DND-41 (cell line): ENCODE data around the gene MBD3L2.
A peak's percentile ranks its signal among the peaks of the same experiment; 100 is the strongest.

Source experiments
- ATAC-seq: fragments of 200-7000 bp; cut with Tn5 transposase; 3 replicates; pipeline ENCODE4 v1.9.1; 2021; ENCODE audit warnings: low read depth; ENCODE audit not compliant: insufficient read depth
- DNase-seq: peaks from one replicate; pipeline ENCODE4 v3.0.0-alpha.2; 2020
- H2AFZ ChIP-seq: 2 replicates; pipeline ENCODE4 v1.6.0; 2012; ENCODE audit warnings: low read depth, low read length
- H3K27ac ChIP-seq: 2 replicates; pipeline ENCODE4 v1.5.1; 2012; ENCODE audit warnings: low read length, inconsistent platforms
- H3K27me3 ChIP-seq: fragments of 200-600 bp; sonication (generic); 2 replicates; pipeline ENCODE4 v1.6.0; 2012; ENCODE audit warnings: low read length, mild to moderate bottlenecking, inconsistent platforms; ENCODE audit not compliant: insufficient read depth, poor library complexity
- H3K36me3 ChIP-seq: 2 replicates; pipeline ENCODE4 v1.5.1; 2012; ENCODE audit warnings: low read length, inconsistent platforms; ENCODE audit not compliant: insufficient read depth
- H3K4me1 ChIP-seq: 2 replicates; pipeline ENCODE4 v1.5.1; 2012; ENCODE audit warnings: mild to moderate bottlenecking, low read length; ENCODE audit not compliant: insufficient read depth
- H3K4me2 ChIP-seq: 2 replicates; pipeline ENCODE4 v1.6.0; 2012; ENCODE audit warnings: mild to moderate bottlenecking, moderate library complexity, low read length, inconsistent platforms; ENCODE audit not compliant: insufficient read depth
- H3K4me3 ChIP-seq, 2 experiments: fragments of 200-600 bp in 1 of 2; shearing (Covaris generic) in 1 of 2; 2 replicates each; pipeline ENCODE4 v1.5.1; 2012 to 2016; ENCODE audit warnings: inconsistent platforms in 2 of 2, low read length in 2 of 2, mild to moderate bottlenecking in 2 of 2, low read depth in 1 of 2, moderate library complexity in 1 of 2
- H3K79me2 ChIP-seq: 2 replicates; pipeline ENCODE4 v1.6.0; 2012; ENCODE audit warnings: low read length, inconsistent platforms; ENCODE audit not compliant: insufficient read depth
- H3K9ac ChIP-seq: 2 replicates; pipeline ENCODE4 v1.6.0; 2012; ENCODE audit warnings: low read depth, mild to moderate bottlenecking, inconsistent platforms, low read length, moderate library complexity
- H3K9me3 ChIP-seq: 2 replicates; pipeline ENCODE4 v1.5.1; 2012; ENCODE audit warnings: low read length, moderate library complexity, mild to moderate bottlenecking, inconsistent platforms; ENCODE audit not compliant: insufficient read depth, severe bottlenecking
- H4K20me1 ChIP-seq: 2 replicates; pipeline ENCODE4 v1.6.0; 2012; ENCODE audit warnings: low read length; ENCODE audit not compliant: insufficient read depth
- EZH2 ChIP-seq: IDR thresholded peaks from 3 replicates; pipeline ENCODE4 v1.6.1; 2012; ENCODE audit warnings: borderline replicate concordance, low read depth, mild to moderate bottlenecking, moderate library complexity, low read length, inconsistent platforms; ENCODE audit not compliant: severe bottlenecking
- TF ChIP-seq, protein P1 (sequence below): IDR thresholded peaks from 2 replicates; pipeline ENCODE4 v1.5.1; 2012; ENCODE audit warnings: borderline replicate concordance, low read length, moderate library complexity, mild to moderate bottlenecking; ENCODE audit not compliant: poor library complexity, severe bottlenecking; ENCODE audit errors: extremely low read depth

Gene MBD3L2

DNA sequence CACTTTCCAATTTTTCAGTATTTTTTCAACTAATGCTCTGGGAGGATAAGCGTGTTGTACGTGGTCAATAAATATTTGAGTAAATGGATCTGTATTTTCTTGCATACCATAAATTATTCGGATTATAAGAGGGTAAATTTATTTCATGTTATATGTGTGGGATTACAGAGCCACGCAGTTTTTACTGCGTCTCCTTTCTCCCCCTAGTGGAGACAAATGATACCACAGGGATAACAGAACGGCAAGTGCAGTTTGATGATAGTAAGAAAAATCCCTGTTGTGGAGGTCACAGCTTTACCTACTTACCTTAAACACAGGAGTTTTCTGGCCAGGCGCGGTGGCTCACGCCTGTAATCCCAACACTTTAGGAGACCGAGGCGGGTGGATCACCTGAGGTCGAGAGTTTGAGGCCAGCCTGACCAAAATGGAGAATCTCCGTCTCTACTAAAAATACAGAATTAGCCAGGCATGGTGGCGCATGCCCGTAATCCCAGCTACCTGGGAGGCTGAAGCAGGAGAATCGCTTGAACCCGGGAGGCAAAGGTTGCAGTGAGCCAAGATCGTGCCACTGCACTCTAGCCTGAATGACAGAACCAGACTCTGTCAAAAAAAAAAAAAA lies 44.7 kb upstream of the MBD3L2 start:
- Histone ChIP-seq H4K20me1 (no peaks in the 10 kb centered on the region), H3K9me3 (no peaks in the 10 kb centered on the region), H3K4me1 (peaks cover 2% of the 10 kb centered on the region; the same call in 1 of the 2 replicates), H3K27ac (no peak overlapping the region), H3K79me2 (no peaks in the 10 kb centered on the region), H2AFZ (0 out of 2 replicates have a peak overlapping the region, but pooled peaks have one; percentile 39), H3K27me3 (no peaks in the 10 kb centered on the region), H3K9ac (no peak overlapping the region), H3K4me2 (no peak overlapping the region), H3K36me3 (no peaks in the 10 kb centered on the region), H3K4me3 (no peak overlapping the region)
- ATAC-seq (peak; percentile 54; the same call in 1 of the 3 replicates), DNase-seq (peak; percentile 20)
- no peak for TF ChIP-seq EZH2
- TF ChIP-seq, protein P1, sequence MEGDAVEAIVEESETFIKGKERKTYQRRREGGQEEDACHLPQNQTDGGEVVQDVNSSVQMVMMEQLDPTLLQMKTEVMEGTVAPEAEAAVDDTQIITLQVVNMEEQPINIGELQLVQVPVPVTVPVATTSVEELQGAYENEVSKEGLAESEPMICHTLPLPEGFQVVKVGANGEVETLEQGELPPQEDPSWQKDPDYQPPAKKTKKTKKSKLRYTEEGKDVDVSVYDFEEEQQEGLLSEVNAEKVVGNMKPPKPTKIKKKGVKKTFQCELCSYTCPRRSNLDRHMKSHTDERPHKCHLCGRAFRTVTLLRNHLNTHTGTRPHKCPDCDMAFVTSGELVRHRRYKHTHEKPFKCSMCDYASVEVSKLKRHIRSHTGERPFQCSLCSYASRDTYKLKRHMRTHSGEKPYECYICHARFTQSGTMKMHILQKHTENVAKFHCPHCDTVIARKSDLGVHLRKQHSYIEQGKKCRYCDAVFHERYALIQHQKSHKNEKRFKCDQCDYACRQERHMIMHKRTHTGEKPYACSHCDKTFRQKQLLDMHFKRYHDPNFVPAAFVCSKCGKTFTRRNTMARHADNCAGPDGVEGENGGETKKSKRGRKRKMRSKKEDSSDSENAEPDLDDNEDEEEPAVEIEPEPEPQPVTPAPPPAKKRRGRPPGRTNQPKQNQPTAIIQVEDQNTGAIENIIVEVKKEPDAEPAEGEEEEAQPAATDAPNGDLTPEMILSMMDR = peak; percentile 75

DNA sequence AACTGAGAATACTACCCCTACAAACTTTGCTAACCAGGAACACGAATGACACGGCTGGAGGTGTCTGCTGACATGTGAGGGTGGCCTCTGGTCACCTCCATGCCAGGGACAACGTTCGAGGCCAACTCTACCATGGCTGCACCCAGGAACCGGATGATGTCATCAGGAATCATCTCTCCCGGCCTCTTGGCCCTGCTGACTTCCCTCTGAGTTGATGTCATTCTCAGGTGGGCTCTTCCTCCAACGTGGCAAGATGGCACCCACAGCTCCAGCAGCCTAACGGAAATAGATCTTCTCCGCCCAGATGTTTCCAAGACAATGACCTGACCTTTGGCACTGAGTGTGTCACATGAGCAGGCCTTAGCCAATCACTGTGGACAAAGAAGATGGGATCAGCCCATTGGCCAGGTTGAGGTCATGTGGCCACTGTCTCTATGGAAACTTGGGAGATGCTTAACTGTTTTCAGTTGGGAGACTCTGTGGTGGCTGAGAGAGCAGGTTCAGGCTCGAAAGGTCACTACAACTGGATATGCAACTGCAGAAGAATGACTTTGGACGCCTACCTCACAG lies 42.9 kb upstream of the MBD3L2 start:
- Histone ChIP-seq H3K27ac (no peak overlapping the region), H3K27me3 (no peaks in the 10 kb centered on the region), H3K4me1 (peaks cover 2% of the 10 kb centered on the region; the same call in 1 of the 2 replicates), H2AFZ (no peak overlapping the region), H3K9ac (no peak overlapping the region), H3K4me2 (no peak overlapping the region), H3K79me2 (no peaks in the 10 kb centered on the region), H3K9me3 (no peaks in the 10 kb centered on the region), H3K36me3 (no peaks in the 10 kb centered on the region), H4K20me1 (no peaks in the 10 kb centered on the region), H3K4me3 (no peak overlapping the region)
- ATAC-seq (no peak), DNase-seq (no peak)
- TF ChIP-seq, protein P1 = no peak
- no peak for TF ChIP-seq EZH2

DNA sequence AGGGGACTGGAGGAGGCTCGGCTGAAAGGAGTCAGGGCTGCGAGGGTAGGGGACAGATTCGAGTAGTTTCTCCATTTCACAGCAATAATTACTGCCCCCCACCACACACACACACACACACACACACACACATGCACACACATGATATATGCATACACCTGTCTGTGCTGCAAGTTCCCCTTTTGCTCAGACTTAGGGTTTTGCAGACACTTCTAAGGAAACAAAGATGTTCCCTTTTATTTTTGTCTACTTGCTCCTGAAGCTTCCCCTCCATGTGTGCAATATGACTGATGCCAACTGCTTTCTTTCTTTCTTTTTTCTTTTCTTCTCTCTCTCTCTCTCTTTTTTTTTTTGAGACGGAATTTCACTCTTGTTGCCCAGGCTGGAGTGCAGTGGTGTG lies 41.3 kb upstream of the MBD3L2 start:
- no peaks in the 10 kb centered on the region for H3K27me3 ChIP-seq
- ATAC-seq = no peak
- TF ChIP-seq EZH2 = no peak
- no peaks in the 10 kb centered on the region for H3K36me3 ChIP-seq
- no peaks in the 10 kb centered on the region for H3K79me2 ChIP-seq
- no peaks in the 10 kb centered on the region for H4K20me1 ChIP-seq
- no peak overlapping the region for H3K4me2 ChIP-seq
- H3K4me1 ChIP-seq = peaks cover 2% of the 10 kb centered on the region; the same call in 1 of the 2 replicates
- DNase-seq = no peak
- no peak overlapping the region for H3K27ac ChIP-seq
- no peak overlapping the region for H3K9ac ChIP-seq
- H3K4me3 ChIP-seq = no peak overlapping the region
- no peaks in the 10 kb centered on the region for H3K9me3 ChIP-seq
- no peak overlapping the region for H2AFZ ChIP-seq
